HepG2 (cell line): ENCODE results near the gene TBX6. TPM values are rescaled to one million over a fixed set of nuclear protein-coding genes. Genes with fewer than 3 reads are reported as not detected.

Experiments used
- DMTF1 ChIP-seq: sonication (generic); formaldehyde crosslinking; IDR thresholded peaks from 2 replicates; pipeline ENCODE4 v1.4.0; 2020; ENCODE audit warnings: mild to moderate bottlenecking, missing genetic modification reagents
- ELK4 ChIP-seq: sonication (generic); formaldehyde crosslinking; IDR thresholded peaks from 2 replicates; pipeline ENCODE4 v1.9.0; 2021; ENCODE audit warnings: missing genetic modification reagents, borderline replicate concordance
- FOXP1 ChIP-seq, 2 experiments: fragments of 450-650 bp in 1 of 2; IDR thresholded peaks; 2 replicates each; pipeline ENCODE4 v1.6.1; 2017 to 2018; ENCODE audit warnings: antibody characterized with exemption in 1 of 2
- GPN1 ChIP-seq: sonication (generic); formaldehyde crosslinking; IDR thresholded peaks from 2 replicates; pipeline ENCODE4 v1.5.1; 2020; ENCODE audit warnings: missing genetic modification reagents, borderline replicate concordance
- NFIB ChIP-seq: sonication (generic); formaldehyde crosslinking; IDR thresholded peaks from 2 replicates; pipeline ENCODE4 v1.9.0; 2021; ENCODE audit warnings: missing genetic modification reagents, mild to moderate bottlenecking, borderline replicate concordance
- NFYB ChIP-seq: sonication (generic); formaldehyde crosslinking; IDR thresholded peaks from 2 replicates; pipeline ENCODE4 v1.4.0; 2020; ENCODE audit warnings: missing genetic modification reagents
- ZBTB40 ChIP-seq, 2 experiments: fragments of 450-650 bp in 1 of 2; sonication (generic) in 1 of 2; formaldehyde crosslinking in 1 of 2; IDR thresholded peaks; 2 replicates each; pipeline versions ENCODE4 v1.6.1 to v1.8.0; 2016 to 2022; ENCODE audit warnings: antibody characterized with exemption in 1 of 2, mild to moderate bottlenecking in 1 of 2, missing genetic modification reagents in 1 of 2
- ZBTB7A ChIP-seq: sonication (generic); formaldehyde crosslinking; IDR thresholded peaks from 2 replicates; pipeline ENCODE4 v1.8.0; 2022; ENCODE audit warnings: mild to moderate bottlenecking, missing genetic modification reagents
- ZNF235 ChIP-seq: sonication (generic); formaldehyde crosslinking; IDR thresholded peaks from 2 replicates; pipeline ENCODE4 v1.8.1; 2023; ENCODE audit warnings: mild to moderate bottlenecking, missing genetic modification reagents, borderline replicate concordance
- ZNF34 ChIP-seq: sonication (generic); formaldehyde crosslinking; IDR thresholded peaks from 2 replicates; pipeline ENCODE4 v1.4.0; 2020; ENCODE audit warnings: mild to moderate bottlenecking, missing genetic modification reagents, borderline replicate concordance
- ZNF503 ChIP-seq: sonication (generic); formaldehyde crosslinking; IDR thresholded peaks from 2 replicates; pipeline ENCODE4 v1.4.0; 2020; ENCODE audit warnings: missing genetic modification reagents
- ZNF546 ChIP-seq: sonication (generic); formaldehyde crosslinking; conservative IDR thresholded peaks from 2 replicates; pipeline ENCODE4 v1.8.1; 2023; ENCODE audit warnings: mild to moderate bottlenecking, missing genetic modification reagents
- polyA plus RNA-seq, 8 experiments: library from polyadenylated mRNA; depleted of rRNA in 3 of 8; stranded (reverse) in 7 of 8; unstranded in 1 of 8; fragments of >200 nt; fragmentation: Illumina TruSeq in 4 of 8; extraction: Trizol in 4 of 8; gene quantifications; 2 replicates each; pipeline versions ENCODE4 v1.2.1 to v1.2.3, GENCODE V29; 2011 to 2016; ENCODE audit warnings: low read depth in 4 of 8, missing spikeins in 1 of 8, mixed read lengths in 1 of 8; ENCODE audit not compliant: insufficient read depth in 1 of 8
- total RNA-seq, 5 experiments: library from RNA; depleted of rRNA; stranded (reverse); fragments of >200 nt; fragmentation: Illumina TruSeq; extraction: Trizol; gene quantifications; 2 replicates each; pipeline ENCODE4 v1.2.3, GENCODE V29; 2016; ENCODE audit warnings: low read depth in 1 of 5

The TBX6 gene
- total and polyA plus RNA-seq, 2 of the 13 experiments (the other 11 are each of a cell fraction or from before 2014, with no cell fraction given): 0.24 to 0.42 TPM

- TF ChIP-seq ELK4 (CRISPR knock-in tag) (peak; percentile 75; the same call in 1 of the 2 replicates), GPN1 (peak; percentile 71; the same call in 1 of the 2 replicates), NFIB (CRISPR knock-in tag) (no peak), ZBTB40 (IDR thresholded peaks at IDR 0.05) (no peak), ZBTB40 (CRISPR knock-in tag; IDR thresholded peaks at IDR 0.05) (peak; percentile 91), ZNF546 (CRISPR knock-in tag) (no peak; the same call in 1 of the 2 replicates), ZNF503 (peak; percentile 52; the same call in 1 of the 2 replicates), NFYB (peak; percentile 89), ZBTB7A (CRISPR knock-in tag) (peak; percentile 97), ZNF34 (0 out of 2 replicates have a peak, but pooled peaks have one; percentile 83), ZNF235 (CRISPR knock-in tag) (peak; percentile 87), DMTF1 (CRISPR knock-in tag) (no peak), FOXP1 (IDR thresholded peaks at IDR 0.05) (no peak), FOXP1 (CRISPR knock-in tag; IDR thresholded peaks at IDR 0.05) (peak; percentile 26; the same call in 1 of the 2 replicates)
Measured at GRCh38 chr16:30065102-30065942, 26.4 kb downstream of the TBX6 start, which contains the start of gene ALDOA (continued).
